BE2C (cell line): ENCODE results near the gene RALGPS2.

ENCODE experiments used
- DNase-seq: peaks from one replicate; pipeline ENCODE4 v3.0.0-alpha.2; 2020
- H3K27me3 ChIP-seq: fragments of 250-450 bp; sonication (Bioruptor Pico); 2 replicates; pipeline ENCODE4 v1.5.1; 2020; ENCODE audit warnings: mild to moderate bottlenecking
- H3K36me3 ChIP-seq: fragments of 250-450 bp; sonication (Bioruptor Pico); 2 replicates; pipeline ENCODE4 v1.5.1; 2020; ENCODE audit warnings: mild to moderate bottlenecking
- H3K4me1 ChIP-seq: fragments of 250-450 bp; sonication (Bioruptor Pico); 2 replicates; pipeline ENCODE4 v1.5.1; 2020
- H3K4me3 ChIP-seq: 2 replicates; pipeline ENCODE4 v1.5.1; 2011; ENCODE audit warnings: low read depth, low read length
- H3K9me3 ChIP-seq: fragments of 250-450 bp; sonication (Bioruptor Pico); 2 replicates; pipeline ENCODE4 v1.5.1; 2020
- TF ChIP-seq, protein P1 (sequence below): IDR thresholded peaks from 2 replicates; pipeline ENCODE4 v1.5.1; 2012; ENCODE audit warnings: mild to moderate bottlenecking, low read depth, low read length

The RALGPS2 gene

DNA sequence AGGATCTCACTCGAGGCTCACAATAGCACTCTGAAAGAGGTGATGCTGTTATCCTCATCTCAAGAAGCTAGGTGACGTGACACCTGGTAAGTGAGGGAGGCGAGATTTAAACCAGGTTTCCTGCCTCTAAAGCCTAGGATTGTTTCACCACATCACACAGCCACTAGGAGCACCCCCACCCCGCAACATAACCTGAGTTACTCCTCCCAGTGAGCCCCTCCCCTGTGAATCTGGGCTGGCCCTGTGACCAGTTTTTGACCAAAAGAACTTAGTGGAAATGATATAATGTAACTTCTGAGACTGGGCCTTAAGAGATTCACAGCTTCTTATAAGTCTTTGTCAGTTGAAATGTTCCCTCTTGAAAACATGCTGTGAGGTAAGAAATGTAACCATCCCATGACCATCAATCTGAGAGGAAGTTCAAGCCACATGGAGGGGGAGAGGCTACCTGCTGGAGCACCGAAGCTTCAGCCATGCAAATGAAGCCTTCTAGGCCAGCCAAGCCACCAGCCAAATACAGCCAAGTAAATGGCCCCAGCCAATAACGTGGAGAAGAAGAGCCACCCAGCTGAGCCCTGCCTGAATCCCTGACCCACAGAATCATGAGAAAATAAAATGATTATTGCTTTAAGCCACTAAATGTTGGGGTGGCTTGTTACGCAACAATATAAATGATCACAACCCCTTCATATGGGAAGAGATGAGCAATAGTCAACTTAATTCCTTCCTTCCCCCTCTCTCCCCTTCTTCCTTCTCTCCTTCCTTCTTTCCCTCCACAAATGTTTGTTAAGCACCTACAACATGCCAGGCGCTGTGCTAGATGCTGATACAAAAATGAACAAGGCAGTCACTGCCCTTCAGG is 239.7 kb downstream of the RALGPS2 start:
- no peak for DNase-seq
- H3K27me3 ChIP-seq = no peaks in the 10 kb centered on the region
- H3K9me3 ChIP-seq = no peaks in the 10 kb centered on the region
- no peak overlapping the region for H3K4me3 ChIP-seq
- TF ChIP-seq, protein P1, sequence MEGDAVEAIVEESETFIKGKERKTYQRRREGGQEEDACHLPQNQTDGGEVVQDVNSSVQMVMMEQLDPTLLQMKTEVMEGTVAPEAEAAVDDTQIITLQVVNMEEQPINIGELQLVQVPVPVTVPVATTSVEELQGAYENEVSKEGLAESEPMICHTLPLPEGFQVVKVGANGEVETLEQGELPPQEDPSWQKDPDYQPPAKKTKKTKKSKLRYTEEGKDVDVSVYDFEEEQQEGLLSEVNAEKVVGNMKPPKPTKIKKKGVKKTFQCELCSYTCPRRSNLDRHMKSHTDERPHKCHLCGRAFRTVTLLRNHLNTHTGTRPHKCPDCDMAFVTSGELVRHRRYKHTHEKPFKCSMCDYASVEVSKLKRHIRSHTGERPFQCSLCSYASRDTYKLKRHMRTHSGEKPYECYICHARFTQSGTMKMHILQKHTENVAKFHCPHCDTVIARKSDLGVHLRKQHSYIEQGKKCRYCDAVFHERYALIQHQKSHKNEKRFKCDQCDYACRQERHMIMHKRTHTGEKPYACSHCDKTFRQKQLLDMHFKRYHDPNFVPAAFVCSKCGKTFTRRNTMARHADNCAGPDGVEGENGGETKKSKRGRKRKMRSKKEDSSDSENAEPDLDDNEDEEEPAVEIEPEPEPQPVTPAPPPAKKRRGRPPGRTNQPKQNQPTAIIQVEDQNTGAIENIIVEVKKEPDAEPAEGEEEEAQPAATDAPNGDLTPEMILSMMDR = no peak
- H3K36me3 ChIP-seq = no peaks in the 10 kb centered on the region
- no peaks in the 10 kb centered on the region for H3K4me1 ChIP-seq

DNA sequence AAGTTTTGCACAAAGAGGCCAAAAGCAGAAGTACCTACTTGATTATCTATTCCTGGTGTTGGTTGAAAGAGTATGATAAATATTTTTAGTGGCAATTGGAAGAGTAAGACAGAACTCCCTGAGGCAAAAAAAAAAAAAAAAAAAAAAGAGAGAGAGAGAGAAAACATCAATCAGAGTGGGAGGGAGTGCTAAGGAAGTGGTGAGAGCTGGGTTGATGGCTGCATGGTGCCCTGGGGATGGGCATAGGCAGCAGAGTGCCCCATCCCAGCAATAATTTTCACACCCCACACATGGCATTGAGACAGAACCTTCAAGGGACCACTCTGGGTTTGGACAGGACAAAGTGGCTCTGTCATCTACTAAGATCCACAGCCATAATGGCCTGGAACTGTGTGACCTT is 241.3 kb downstream of the RALGPS2 start:
- DNase-seq = no peak
- Histone ChIP-seq H3K36me3 (no peaks in the 10 kb centered on the region), H3K4me3 (no peak overlapping the region), H3K4me1 (no peaks in the 10 kb centered on the region), H3K9me3 (no peaks in the 10 kb centered on the region), H3K27me3 (no peaks in the 10 kb centered on the region)
- TF ChIP-seq, protein P1 = no peak

GRCh38 chr1:178969226-178969987 is 244.4 kb downstream of the RALGPS2 start:
- Histone ChIP-seq H3K4me1 (no peaks in the 10 kb centered on the region), H3K4me3 (no peak overlapping the region), H3K36me3 (no peaks in the 10 kb centered on the region), H3K27me3 (no peaks in the 10 kb centered on the region), H3K9me3 (no peaks in the 10 kb centered on the region)
- DNase-seq = no peak
- TF ChIP-seq, protein P1 = no peak

DNA sequence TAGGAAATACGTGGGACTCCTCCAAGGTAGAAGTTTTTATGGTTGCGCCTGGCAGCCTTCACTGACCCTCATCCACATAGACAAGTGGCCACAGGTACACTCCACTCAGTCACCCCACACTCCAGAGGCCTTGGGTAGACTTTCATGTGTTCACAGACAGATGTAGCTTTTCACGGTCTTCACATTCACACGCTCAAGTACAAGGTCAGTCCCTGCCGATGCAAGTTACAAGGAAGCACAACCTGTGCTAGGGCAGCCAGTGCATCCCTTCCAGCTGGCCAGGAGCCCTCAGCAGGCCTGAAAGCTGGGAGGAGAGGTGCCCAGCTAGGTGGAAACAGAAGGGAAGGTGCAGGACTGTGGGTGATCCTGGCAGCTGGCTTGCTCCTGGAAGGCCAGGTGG is 245.1 kb downstream of the RALGPS2 start:
- H3K27me3 ChIP-seq = no peaks in the 10 kb centered on the region
- H3K4me3 ChIP-seq = no peak overlapping the region
- no peaks in the 10 kb centered on the region for H3K36me3 ChIP-seq
- no peaks in the 10 kb centered on the region for H3K9me3 ChIP-seq
- DNase-seq = no peak
- no peaks in the 10 kb centered on the region for H3K4me1 ChIP-seq
- TF ChIP-seq, protein P1 = no peak
